ENCODE results near the gene PSD.

- TF ChIP-seq CTCF (IDR thresholded peaks at IDR 0.05; ENCODE audit: extremely low read depth in 1 of 2, insufficient read depth in 1 of 2, low read depth in 1 of 2, low read length in 2 of 2) (no peak), MAX (IDR thresholded peaks at IDR 0.05; ENCODE audit: insufficient read depth, insufficient read length) (no peak), EZH2 (IDR thresholded peaks at IDR 0.05; ENCODE audit: borderline replicate concordance, low read depth, low read length, severe bottlenecking) (no peak), JUN (IDR thresholded peaks at IDR 0.05; ENCODE audit: borderline replicate concordance, insufficient read depth, insufficient read length, low read depth) (no peak)
Observed at GRCh38 chr10:102375867-102376266, 42.7 kb downstream of the PSD start.
